ENCODE data around the gene ABI3. TPM values are rescaled to one million over a fixed set of nuclear protein-coding genes. Genes with fewer than 3 reads are reported as not detected.

Gene ABI3
- total and polyA plus RNA-seq, 2 donors (not counting 1 experiment from before 2014, with no cell fraction given), result 15.6 to 23.3 TPM

- intact Hi-C loops (cut with micrococcal nuclease), result no loop called here
Observed at GRCh38 chr17:49187301-49187700, 23.2 kb upstream of the ABI3 start.

More at GRCh38 chr17:49187301-49187700, 23.2 kb upstream of the ABI3 start:
- Histone ChIP-seq H3K27me3 (replicated peaks in 1 of 4; ENCODE audit: control extremely low read depth in 1 of 4, control insufficient read depth in 3 of 4, insufficient read depth in 4 of 4, low read length in 3 of 4) (no peaks in the 10 kb centered on the region), H3K4me1 (ENCODE audit: control insufficient read depth in 2 of 2, insufficient read depth in 2 of 2, low read length in 2 of 2) (peaks cover 0 to 7% of the 10 kb centered on the region in 2 donors), H3K4me3 (ENCODE audit: control extremely low read depth in 1 of 5, extremely low read depth in 1 of 5, insufficient read depth in 1 of 5, low read depth in 2 of 5, low read length in 4 of 5) (no peak overlapping the region), H3K27ac (ENCODE audit: low read length in 2 of 2) (no peak overlapping the region), H4K20me1 (ENCODE audit: control insufficient read depth, insufficient read depth, low read length, poor library complexity, severe bottlenecking) (no peaks in the 10 kb centered on the region), H2AFZ (ENCODE audit: insufficient read depth, low read depth, low read length, poor library complexity, severe bottlenecking) (no peak overlapping the region), H3K4me2 (replicated peaks; ENCODE audit: low read depth, low read length, poor library complexity, severe bottlenecking) (no peak overlapping the region), H3K9me3 (ENCODE audit: control extremely low read depth in 1 of 3, control insufficient read depth in 2 of 3, insufficient read depth in 1 of 3, low read length in 2 of 3) (peaks cover 0 to 25% (median 8%) of the 10 kb centered on the region in 3 donors), H3K36me3 (replicated peaks in 1 of 2; ENCODE audit: control extremely low read depth in 1 of 2, control insufficient read depth in 1 of 2, extremely low read depth in 1 of 2, insufficient read depth in 2 of 2, low read length in 1 of 2) (no peaks in the 10 kb centered on the region), H3K9ac (ENCODE audit: low read length) (no peak overlapping the region), H3K79me2 (ENCODE audit: control insufficient read depth, insufficient read depth, low read length) (no peaks in the 10 kb centered on the region)
- ChIA-PET CTCF (interaction anchor here (0.6 to 10.8 kb wide), 3 partner anchors 28 to 41 kb away, joined by 4 to 332 read pairs (median 5); partner anchors contain the start of gene PHOSPHO1), POLR2A (no interaction called here)
- peaks cover 3% of the 10 kb centered on the region for H3K9me3 Mint-ChIP-seq (ENCODE audit: insufficient read depth)
- peaks cover 9% of the 10 kb centered on the region for H3K4me1 Mint-ChIP-seq
- no peaks in the 10 kb centered on the region for H3K27me3 Mint-ChIP-seq
- no peak for ATAC-seq (ENCODE audit: low read depth)
- TF ChIP-seq CTCF (IDR thresholded peaks at IDR 0.05) (no peak), EZH2 (IDR thresholded peaks at IDR 0.05; ENCODE audit: borderline replicate concordance, insufficient read depth, low read depth, low read length, poor library complexity, severe bottlenecking) (no peak)
- no peak overlapping the region for H3K27ac Mint-ChIP-seq
- WGBS (ENCODE audit: insufficient coverage), result 100% methylated on average over 1 of the region's 3 CpGs
- H3K4me3 Mint-ChIP-seq, result no peak overlapping the region
- no peak for DNase-seq
